HG03039 (cell line): Measurements from ENCODE around the gene UGT1A7.
"Not testable (repeated sequence)": the region's sequence is repeated elsewhere in the genome, so short reads cannot be mapped to it uniquely, and the experiment has no call there.

Source experiments
- ATAC-seq: cut with Tn5 transposase; IDR thresholded peaks from one replicate; pipeline ENCODE4 v1.9.1; 2021; ENCODE audit warnings: mild to moderate bottlenecking, moderate library complexity; ENCODE audit not compliant: unreplicated experiment

Gene UGT1A7

DNA sequence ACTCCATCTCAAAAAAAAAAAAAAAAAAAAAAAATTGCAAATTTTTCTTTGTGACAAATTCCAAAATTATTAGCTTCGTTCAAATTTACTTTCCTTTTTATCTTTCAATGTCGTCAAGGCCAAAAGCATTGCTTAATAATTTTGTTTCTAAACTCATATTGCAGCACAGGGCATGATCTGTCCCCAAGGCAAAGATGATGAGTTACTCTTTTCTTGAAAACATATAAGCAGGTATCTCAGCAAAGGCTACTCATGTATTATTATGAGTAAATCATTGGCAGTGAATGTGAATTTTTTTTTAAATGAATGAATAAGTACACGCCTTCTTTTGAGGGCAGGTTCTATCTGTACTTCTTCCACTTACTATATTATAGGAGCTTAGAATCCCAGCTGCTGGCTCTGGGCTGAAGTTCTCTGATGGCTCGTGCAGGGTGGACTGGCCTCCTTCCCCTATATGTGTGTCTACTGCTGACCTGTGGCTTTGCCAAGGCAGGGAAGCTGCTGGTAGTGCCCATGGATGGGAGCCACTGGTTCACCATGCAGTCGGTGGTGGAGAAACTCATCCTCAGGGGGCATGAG lies at the start of gene UGT1A7:
Gene UGT1A7, plus strand, starts transcription at position 381 of the 579 bp plus-strand sequence. Its CDS starts 37 bp downstream, at position 418.
- no peak for ATAC-seq

DNA sequence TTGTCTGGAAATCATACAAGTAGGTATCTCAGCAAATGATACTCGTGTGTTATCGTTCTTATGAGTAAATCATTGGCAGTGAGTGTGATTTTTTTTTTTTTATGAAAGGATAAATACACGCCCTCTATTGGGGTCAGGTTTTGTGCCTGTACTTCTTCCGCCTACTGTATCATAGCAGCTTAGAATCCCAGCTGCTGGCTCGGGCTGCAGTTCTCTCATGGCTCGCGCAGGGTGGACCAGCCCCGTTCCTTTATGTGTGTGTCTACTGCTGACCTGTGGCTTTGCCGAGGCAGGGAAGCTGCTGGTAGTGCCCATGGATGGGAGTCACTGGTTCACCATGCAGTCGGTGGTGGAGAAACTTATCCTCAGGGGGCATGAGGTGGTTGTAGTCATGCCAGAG lies 45.4 kb upstream of the UGT1A7 start, which contains the start of gene UGT1A10:
Gene UGT1A10, plus strand, starts transcription at position 143 of the 400 bp plus-strand sequence. Its CDS starts 75 bp downstream, at position 218.
- not testable (repeated sequence) for ATAC-seq

DNA sequence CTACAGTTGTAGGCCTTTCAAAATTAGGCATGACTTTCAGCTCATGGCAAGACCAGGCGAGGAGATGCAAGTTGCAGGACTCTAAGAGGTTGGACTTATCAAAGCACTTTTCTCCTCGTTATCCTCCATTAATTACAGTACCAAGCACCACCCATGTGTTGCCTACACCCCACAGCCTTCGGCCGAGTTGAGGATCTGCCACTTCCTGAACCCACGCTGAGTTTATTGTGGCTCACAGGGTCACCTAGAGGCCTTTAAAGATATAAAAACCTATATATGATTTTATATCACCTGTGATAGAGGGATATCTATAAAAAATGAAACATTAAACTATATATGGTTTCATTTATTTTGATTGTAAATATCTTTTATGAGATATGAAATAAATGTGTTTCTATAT lies 42.9 kb upstream of the UGT1A7 start:
- ATAC-seq = no peak

DNA sequence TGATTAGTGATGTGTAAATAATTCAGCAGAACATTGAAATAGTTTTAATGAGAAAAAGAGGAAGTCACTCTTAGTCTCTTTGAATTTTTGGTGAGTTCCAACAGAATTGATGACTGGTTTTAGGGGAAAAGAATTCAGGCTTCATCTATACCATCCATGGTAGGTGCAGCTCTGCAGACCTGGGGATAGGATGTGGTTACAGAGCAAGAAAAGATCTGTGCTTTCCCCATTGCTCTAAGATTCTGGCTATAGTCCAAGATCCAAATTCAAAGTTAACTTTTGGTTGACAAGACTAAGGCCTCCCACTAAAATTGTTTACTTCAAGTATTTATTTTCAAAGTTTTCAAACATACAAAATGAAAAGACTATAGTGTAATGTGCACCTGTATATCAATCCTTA lies 41.8 kb upstream of the UGT1A7 start:
- no peak for ATAC-seq

GRCh38 chr2:233643128-233643527 lies 38.6 kb upstream of the UGT1A7 start:
- ATAC-seq = no peak

GRCh38 chr2:233646033-233646432 lies 35.7 kb upstream of the UGT1A7 start:
- not testable (repeated sequence) for ATAC-seq

GRCh38 chr2:233650981-233651380 lies 30.7 kb upstream of the UGT1A7 start:
- no peak for ATAC-seq

- no peak for ATAC-seq
Measured at GRCh38 chr2:233651430-233651829, 30.3 kb upstream of the UGT1A7 start.

DNA sequence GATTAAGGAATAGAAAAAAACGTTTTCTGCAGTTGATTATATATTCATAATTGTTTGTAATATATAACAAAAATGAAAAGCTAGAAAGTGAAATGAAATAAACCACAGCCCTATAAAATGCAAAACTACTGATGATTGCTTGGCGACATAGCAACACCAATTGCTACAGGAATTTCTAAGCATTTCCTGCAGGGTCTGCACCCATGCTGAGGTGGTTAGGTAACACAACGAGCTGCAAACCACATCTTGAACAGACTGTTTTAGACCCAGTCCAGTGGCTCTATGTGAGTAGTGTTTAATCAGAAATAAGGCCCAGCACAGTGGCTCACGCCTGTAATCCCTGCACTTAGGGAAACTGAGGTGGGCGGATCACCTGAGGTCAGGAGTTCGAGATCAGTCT lies 27.2 kb upstream of the UGT1A7 start:
- no peak for ATAC-seq

DNA sequence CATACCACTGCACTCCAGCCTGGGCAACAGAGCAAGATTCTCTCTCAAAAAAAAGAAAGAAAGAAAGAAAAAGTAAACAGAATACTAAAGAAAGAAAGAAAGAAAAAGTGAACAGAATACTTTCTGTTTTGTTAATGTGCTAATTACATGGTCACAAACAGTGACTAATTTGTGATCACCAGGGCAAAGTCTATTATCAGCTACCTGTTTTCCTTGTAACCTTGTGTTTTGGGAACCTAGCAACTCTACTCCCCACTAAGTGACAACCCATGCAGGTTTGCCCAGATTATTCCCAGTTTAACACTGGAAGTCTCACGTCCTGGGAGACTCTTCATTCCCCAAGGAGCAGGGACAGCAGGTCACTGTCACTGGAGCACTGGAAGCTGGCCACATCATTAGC lies 26.7 kb upstream of the UGT1A7 start:
- no peak for ATAC-seq

GRCh38 chr2:233655943-233656342 lies 25.8 kb upstream of the UGT1A7 start:
- not testable (repeated sequence) for ATAC-seq

DNA sequence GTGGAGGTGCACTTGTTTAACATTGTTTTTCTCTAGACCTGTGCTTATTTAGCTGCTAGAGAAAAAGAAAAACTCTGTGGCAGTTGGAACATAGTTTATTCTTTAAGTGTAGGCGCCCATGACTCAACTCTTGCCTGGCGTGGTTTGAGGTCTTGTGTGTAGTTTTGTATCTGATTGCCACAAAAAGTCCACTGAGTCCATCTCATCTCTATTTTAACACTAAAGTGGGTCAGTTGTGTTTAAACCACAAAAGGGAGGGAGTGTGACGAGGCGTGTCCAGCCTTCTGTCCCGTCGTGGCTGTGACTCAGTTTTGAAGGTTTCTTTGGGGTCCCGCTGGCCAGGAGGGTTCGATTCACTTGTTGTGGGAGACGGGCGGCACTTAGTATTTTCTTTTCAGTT lies 25.3 kb upstream of the UGT1A7 start:
- ATAC-seq = no peak

- ATAC-seq = no peak
Measured at GRCh38 chr2:233658610-233659009, 23.1 kb upstream of the UGT1A7 start.

- no peak for ATAC-seq
Measured at GRCh38 chr2:233663911-233664310, 17.8 kb upstream of the UGT1A7 start.

DNA sequence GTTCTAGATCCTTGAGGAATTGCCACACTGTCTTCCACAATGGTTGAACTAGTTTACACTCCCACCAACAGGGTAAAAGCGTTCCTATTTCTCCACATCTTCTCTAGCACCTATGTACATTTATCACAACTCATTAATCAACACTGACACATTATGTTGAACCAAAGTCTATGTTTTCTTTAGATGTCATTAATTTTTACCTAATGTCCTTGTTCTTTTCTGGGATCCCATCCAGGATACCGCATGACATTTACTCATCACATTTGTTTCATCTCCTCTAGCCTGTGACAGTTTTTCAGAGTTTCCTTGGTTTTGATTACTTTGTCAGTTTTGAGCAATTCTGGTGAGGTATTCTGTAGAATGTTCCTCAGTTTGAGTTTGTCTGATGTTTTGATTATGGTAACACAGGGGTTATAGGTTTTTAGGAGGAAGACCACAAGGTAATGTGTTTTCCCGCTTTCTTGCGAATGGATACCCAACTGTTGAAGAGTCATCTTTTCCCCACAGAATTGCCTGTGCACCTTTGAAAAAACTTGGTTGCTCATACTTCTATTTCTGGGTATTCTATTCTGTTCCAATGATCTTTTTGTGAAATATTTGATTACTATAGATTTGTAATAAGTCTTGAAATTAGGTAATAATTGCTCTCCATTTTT lies 13.0 kb upstream of the UGT1A7 start:
- no peak for ATAC-seq

DNA sequence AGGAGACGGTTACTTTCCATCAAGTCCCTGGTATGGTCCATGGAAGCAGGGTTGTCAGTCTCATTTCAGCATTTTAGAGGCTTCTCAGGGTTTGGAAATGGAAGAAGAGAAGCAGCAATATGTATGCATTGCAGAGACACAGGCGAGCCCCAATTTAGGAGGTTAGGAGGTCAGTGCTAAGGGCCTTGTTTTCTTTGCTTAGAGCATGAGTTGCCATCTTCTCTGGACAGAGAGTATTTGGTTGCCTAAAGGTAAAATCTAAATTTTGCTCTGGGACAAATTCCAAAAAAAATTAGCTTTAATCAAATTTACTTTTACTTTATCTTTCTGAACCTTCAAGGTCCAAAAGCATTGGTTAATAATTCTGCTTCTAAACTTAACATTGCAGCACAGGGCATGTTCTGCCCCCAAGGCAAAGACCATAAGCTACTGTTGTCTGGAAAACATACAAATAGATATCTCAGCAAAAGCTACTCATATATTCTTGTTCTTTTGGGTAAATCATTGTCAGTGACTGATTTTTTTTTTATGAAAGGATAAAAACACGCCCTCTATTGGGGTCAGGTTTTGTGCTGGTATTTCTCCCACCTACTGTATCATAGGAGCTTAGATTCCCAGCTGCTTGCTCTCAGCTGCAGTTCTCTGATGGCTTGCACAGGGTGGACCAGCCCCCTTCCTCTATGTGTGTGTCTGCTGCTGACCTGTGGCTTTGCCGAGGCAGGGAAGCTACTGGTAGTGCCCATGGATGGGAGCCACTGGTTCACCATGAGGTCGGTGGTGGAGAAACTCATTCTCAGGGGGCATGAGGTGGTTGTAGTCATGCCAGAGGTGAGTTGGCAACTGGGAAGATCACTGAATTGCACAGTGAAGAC lies 10.2 kb upstream of the UGT1A7 start, which contains the start of gene UGT1A9:
Gene UGT1A9, plus strand, starts transcription at position 609 of the 872 bp plus-strand sequence. Its CDS starts 37 bp downstream, at position 646.
- no peak for ATAC-seq

GRCh38 chr2:233672886-233673285 lies 8.8 kb upstream of the UGT1A7 start:
- no peak for ATAC-seq

- no peak for ATAC-seq
Measured at GRCh38 chr2:233673896-233674295, 7.8 kb upstream of the UGT1A7 start.

- ATAC-seq = no peak
Measured at GRCh38 chr2:233674314-233674713, 7.4 kb upstream of the UGT1A7 start.

GRCh38 chr2:233674995-233675394 lies 6.7 kb upstream of the UGT1A7 start:
- ATAC-seq = no peak

GRCh38 chr2:233676046-233676445 lies 5.7 kb upstream of the UGT1A7 start:
- ATAC-seq = no peak

DNA sequence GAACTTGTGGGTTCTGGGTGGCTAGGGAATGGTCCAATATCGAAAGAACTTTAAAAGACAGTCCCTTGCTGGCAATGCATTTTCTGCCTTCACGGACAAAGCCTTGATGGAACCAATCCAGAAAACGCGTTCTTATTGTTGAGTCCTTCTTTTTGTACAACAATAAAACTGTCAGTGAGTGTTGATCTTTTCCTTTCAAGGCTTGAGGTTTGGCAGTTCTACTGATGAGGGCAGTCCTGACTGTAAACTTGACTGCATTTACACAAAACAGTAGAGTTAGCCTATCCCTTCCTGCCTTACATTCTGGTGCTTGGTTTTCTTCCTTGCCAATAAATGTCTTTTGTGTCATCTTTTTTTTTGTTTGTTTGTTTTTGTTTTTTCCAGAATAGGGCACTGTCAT lies 2.5 kb upstream of the UGT1A7 start:
- ATAC-seq = no peak
